H1 (cell line): ENCODE measurements around the gene CDK5R2. TPM values are rescaled to one million over a fixed set of nuclear protein-coding genes. Genes with fewer than 3 reads are reported as not detected.

Experiments
- CTCF ChIA-PET: fragments of 300-600 bp; sonication (Branson Sonifier 250); formaldehyde crosslinking; loops from one replicate; lab custom pipeline; 2021; ENCODE audit not compliant: partially characterized antibody; lab: Charles Lee
- POLR2A ChIA-PET: fragments of 300-600 bp; sonication (Branson Sonifier 250); formaldehyde crosslinking; loops from one replicate; lab custom pipeline; 2021; ENCODE audit warnings: inconsistent platforms; ENCODE audit not compliant: partially characterized antibody; lab: Charles Lee
- DNase-seq, 2 experiments: peaks; one replicate each; pipeline versions ENCODE4 v3.0.0 to v3.0.0-alpha.2; 2010 to 2022; ENCODE audit warnings: low spot score in 2 of 2, low read depth in 1 of 2, mixed read lengths in 1 of 2
- FAIRE-seq: peaks from 2 replicates; lab custom pipeline; 2011; peaks lifted over from hg19 to GRCh38; lab: Jason Lieb, UNC
- H2AFZ ChIP-seq: 2 replicates; pipeline ENCODE4 v1.8.1; 2012; ENCODE audit warnings: low read length, inconsistent platforms
- H2AK5ac ChIP-seq: 2 replicates; pipeline ENCODE4 v1.6.1; 2013; ENCODE audit warnings: low read depth, low read length
- H2BK120ac ChIP-seq: replicated peaks from 2 replicates; pipeline ENCODE3; 2013; ENCODE audit warnings: low read depth, low read length, inconsistent platforms
- H2BK12ac ChIP-seq: 2 replicates; pipeline ENCODE4 v1.6.1; 2013; ENCODE audit warnings: low read depth, low read length
- H2BK15ac ChIP-seq: 2 replicates; pipeline ENCODE4 v1.6.1; 2013; ENCODE audit warnings: low read length
- H2BK20ac ChIP-seq: 2 replicates; pipeline ENCODE4 v1.6.1; 2013; ENCODE audit warnings: low read length
- H2BK5ac ChIP-seq: 2 replicates; pipeline ENCODE4 v1.6.1; 2013; ENCODE audit warnings: low read depth, low read length
- H3K14ac ChIP-seq: 2 replicates; pipeline ENCODE4 v1.6.1; 2013; ENCODE audit warnings: inconsistent platforms; ENCODE audit not compliant: insufficient read length
- H3K18ac ChIP-seq: 2 replicates; pipeline ENCODE4 v1.6.1; 2013; ENCODE audit warnings: low read length; ENCODE audit errors: extremely low read depth
- H3K23ac ChIP-seq: 2 replicates; pipeline ENCODE4 v1.6.1; 2013; ENCODE audit warnings: inconsistent platforms; ENCODE audit not compliant: insufficient read length
- H3K23me2 ChIP-seq: 2 replicates; pipeline ENCODE4 v1.6.1; 2013; ENCODE audit warnings: low read depth, low read length
- H3K27ac ChIP-seq: 2 replicates; pipeline ENCODE4 v1.6.1; 2011; ENCODE audit warnings: low read depth, low read length, inconsistent platforms
- H3K27me3 ChIP-seq, 4 experiments: replicated peaks in 1 of 4; 1 replicate in 1 of 4; 2 replicates in 3 of 4; pipeline versions ENCODE4 v1.6.1 to v1.8.1; 2011 to 2013; ENCODE audit warnings: low read length in 3 of 4, mild to moderate bottlenecking in 3 of 4, inconsistent platforms in 2 of 4, mixed read lengths in 2 of 4, moderate library complexity in 1 of 4; ENCODE audit not compliant: control insufficient read depth in 3 of 4, insufficient read depth in 3 of 4; ENCODE audit errors: extremely low read depth in 1 of 4
- H3K36me3 ChIP-seq, 4 experiments: 2 replicates each; pipeline versions ENCODE4 v1.6.1 to v1.8.1; 2011 to 2013; ENCODE audit warnings: mild to moderate bottlenecking in 4 of 4, low read length in 3 of 4, moderate library complexity in 2 of 4, control low read depth in 1 of 4, inconsistent platforms in 1 of 4; ENCODE audit not compliant: insufficient read depth in 4 of 4, control insufficient read depth in 2 of 4
- H3K4ac ChIP-seq: replicated peaks from 2 replicates; pipeline ENCODE3; 2013; ENCODE audit warnings: low read length, low read depth, mixed read lengths, inconsistent platforms; ENCODE audit not compliant: insufficient read length
- H3K4me1 ChIP-seq, 4 experiments: replicated peaks in 1 of 4; 1 replicate in 1 of 4; 2 replicates in 3 of 4; pipeline versions ENCODE4 v1.6.1 to v1.8.1; 2011 to 2013; ENCODE audit warnings: low read length in 3 of 4, inconsistent platforms in 2 of 4, mixed read lengths in 1 of 4; ENCODE audit not compliant: insufficient read depth in 4 of 4, control insufficient read depth in 3 of 4
- H3K4me2 ChIP-seq, 2 experiments: 2 replicates each; pipeline versions ENCODE4 v1.6.1 to v1.8.1; 2011 to 2013; ENCODE audit warnings: low read depth in 2 of 2, low read length in 2 of 2, control low read depth in 1 of 2, inconsistent platforms in 1 of 2, mild to moderate bottlenecking in 1 of 2; ENCODE audit not compliant: insufficient read depth in 1 of 2
- H3K4me3 ChIP-seq, 4 experiments: fragments of 200-600, 300-600 bp in 1 of 4; sonication (generic), shearing (Covaris generic), sonication (Bioruptor Twin) in 1 of 4; 2 replicates each; pipeline versions ENCODE4 v1.5.1 to v1.8.1; 2011 to 2016; ENCODE audit warnings: low read length in 4 of 4, low read depth in 3 of 4, control low read depth in 2 of 4, inconsistent platforms in 2 of 4, mild to moderate bottlenecking in 2 of 4, mixed read lengths in 1 of 4, moderate library complexity in 1 of 4; ENCODE audit not compliant: insufficient read depth in 2 of 4; ENCODE audit errors: extremely low read depth in 1 of 4
- H3K56ac ChIP-seq: replicated peaks from 2 replicates; pipeline ENCODE3; 2013; ENCODE audit warnings: low read depth, mild to moderate bottlenecking, mixed read lengths, low read length, inconsistent platforms; ENCODE audit not compliant: insufficient read length
- H3K79me1 ChIP-seq: 2 replicates; pipeline ENCODE4 v1.6.1; 2013; ENCODE audit warnings: low read depth, low read length, control low read depth
- H3K79me2 ChIP-seq, 2 experiments: 2 replicates each; pipeline versions ENCODE4 v1.6.1 to v1.8.1; 2012 to 2013; ENCODE audit warnings: low read length in 2 of 2, mild to moderate bottlenecking in 2 of 2, inconsistent platforms in 1 of 2; ENCODE audit not compliant: insufficient read depth in 2 of 2, control insufficient read depth in 1 of 2
- H3K9ac ChIP-seq, 4 experiments: replicated peaks in 1 of 4; 1 replicate in 1 of 4; 2 replicates in 3 of 4; pipeline versions ENCODE4 v1.6.1 to v1.8.1; 2011 to 2013; ENCODE audit warnings: low read depth in 3 of 4, low read length in 3 of 4, control low read depth in 2 of 4, mild to moderate bottlenecking in 2 of 4, moderate library complexity in 2 of 4, inconsistent platforms in 1 of 4; ENCODE audit errors: extremely low read depth in 1 of 4
- H3K9me3 ChIP-seq, 2 experiments: 2 replicates each; pipeline versions ENCODE4 v1.6.1 to v1.8.1; 2012 to 2013; ENCODE audit warnings: mild to moderate bottlenecking in 2 of 2, moderate library complexity in 2 of 2, control low read depth in 1 of 2, inconsistent platforms in 1 of 2, low read depth in 1 of 2, low read length in 1 of 2, mixed read lengths in 1 of 2; ENCODE audit not compliant: insufficient read depth in 2 of 2
- H4K20me1 ChIP-seq, 2 experiments: replicated peaks in 1 of 2; 2 replicates each; pipeline versions ENCODE3 to v1.8.1; 2011 to 2013; ENCODE audit warnings: inconsistent platforms in 2 of 2, low read length in 2 of 2, mild to moderate bottlenecking in 1 of 2; ENCODE audit not compliant: insufficient read depth in 2 of 2, control insufficient read depth in 1 of 2
- H4K5ac ChIP-seq: 2 replicates; pipeline ENCODE4 v1.6.1; 2013; ENCODE audit warnings: low read length, low read depth, mixed read lengths, inconsistent platforms; ENCODE audit not compliant: insufficient read length
- H4K8ac ChIP-seq: 2 replicates; pipeline ENCODE4 v1.8.0; 2013; ENCODE audit warnings: mild to moderate bottlenecking, moderate library complexity, low read length, inconsistent platforms; ENCODE audit not compliant: insufficient read depth; ENCODE audit errors: extremely low read depth
- H4K91ac ChIP-seq: replicated peaks from 2 replicates; pipeline ENCODE3; 2013; ENCODE audit warnings: low read length, mixed read lengths, inconsistent platforms; ENCODE audit not compliant: insufficient read length
- CEBPB ChIP-seq: IDR thresholded peaks from 2 replicates; pipeline ENCODE4 v1.6.1; 2012; ENCODE audit warnings: low read depth, low read length
- EZH2 ChIP-seq: fragments of 200-600 bp; sonication (generic); IDR thresholded peaks from 2 replicates; pipeline ENCODE4 v1.7.1; 2012; ENCODE audit warnings: low read depth, mild to moderate bottlenecking, moderate library complexity, low read length, inconsistent platforms; ENCODE audit not compliant: severe bottlenecking
- TBP ChIP-seq: IDR thresholded peaks from 2 replicates; pipeline ENCODE4 v1.6.1; 2011; ENCODE audit warnings: low read depth, low read length, improper control_type of control experiment
- WGBS, 2 experiments: shearing (Covaris generic) in 1 of 2; methylation state at CpG; one replicate each; pipeline versions ENCODE4 v1.1.6 to v1.1.7; 2013 to 2015; ENCODE audit warnings: low lambda C conversion rate in 2 of 2, mixed read lengths in 2 of 2, inconsistent platforms in 1 of 2, low coverage in 1 of 2, missing lambda C conversion rate in 1 of 2; ENCODE audit not compliant: insufficient replicate concordance in 2 of 2, insufficient coverage in 1 of 2, insufficient read length in 1 of 2; ENCODE audit errors: extremely low coverage in 1 of 2, missing lambda C conversion rate in 1 of 2; 5-methylcytosine and 5-hydroxymethylcytosine counted together
- polyA plus RNA-seq, 7 experiments: library from polyadenylated mRNA; depleted of rRNA in 3 of 7; stranded (reverse) in 5 of 7; unstranded in 2 of 7; fragments of >200 nt in 5 of 7; fragments of 200-250 nt in 2 of 7; gene quantifications; 1 replicate in 5 of 7; 2 replicates in 1 of 7; 4 replicates in 1 of 7; pipeline versions ENCODE4 v1.2.1 to v1.2.3, GENCODE V29; 2011 to 2013; ENCODE audit warnings: missing spikeins in 2 of 7, mixed read lengths in 2 of 7
- total RNA-seq: library from RNA; stranded (reverse); fragmentation: NEBNext Ultra II Directional; extraction: Animal tissue kit (Norgen Biotek cat#: 25700); gene quantifications from 2 replicates; pipeline ENCODE4 v1.2.1, GENCODE V29; 2021

Gene CDK5R2
- total and polyA plus RNA-seq, 2 of the 8 experiments (the other 6 are each of a cell fraction or from before 2014, with no cell fraction given): 0.14 TPM; not detected in 1

DNA sequence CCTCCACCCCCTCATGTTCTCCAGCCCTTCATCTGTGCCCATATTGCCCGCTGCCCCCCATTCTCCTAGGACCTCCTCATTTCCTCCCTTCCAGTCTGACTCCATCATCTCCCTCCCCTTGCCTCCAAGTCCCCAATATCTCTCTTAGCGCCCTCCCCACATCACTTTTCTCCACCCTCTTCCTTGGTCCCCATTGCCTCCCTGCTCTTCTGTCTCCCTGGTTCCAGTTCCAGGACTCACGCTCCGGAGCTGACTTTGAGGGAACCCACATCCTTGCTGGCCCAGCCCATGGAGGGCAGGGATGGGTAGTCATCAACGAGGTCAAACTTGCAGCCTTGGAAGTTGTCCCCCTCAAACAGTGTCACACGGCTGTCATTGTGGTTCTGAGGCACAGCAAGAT is 31.1 kb downstream of the CDK5R2 start:
- Histone ChIP-seq H4K5ac (no peak overlapping the region), H3K79me1 (no peaks in the 10 kb centered on the region), H2BK15ac (no peak overlapping the region), H4K8ac (no peak overlapping the region), H2BK20ac (no peak overlapping the region), H3K56ac (no peak overlapping the region), H3K9ac (no peak overlapping the region), H3K14ac (no peak overlapping the region), H3K4me3 (no peak overlapping the region), H3K27me3 (peaks cover 99 to 100% (median 100%) of the 10 kb centered on the region in 4 experiments), H3K27ac (no peak overlapping the region), H2BK120ac (no peak overlapping the region), H3K23me2 (no peaks in the 10 kb centered on the region; the same call in 1 of the 2 replicates), H3K9me3 (no peaks in the 10 kb centered on the region), H3K23ac (no peak overlapping the region), H3K4me1 (peaks cover 0 to 17% (median 6%) of the 10 kb centered on the region in 4 experiments; a peak in 6 of 7 replicates), H3K4ac (no peak overlapping the region), H3K36me3 (peaks cover 0 to 6% (median 0%) of the 10 kb centered on the region in 4 experiments; a peak in 1 of 8 replicates), H2BK12ac (no peak overlapping the region), H2AK5ac (no peak overlapping the region), H4K91ac (no peak overlapping the region), H3K79me2 (no peaks in the 10 kb centered on the region), H3K4me2 (no peak overlapping the region), H3K18ac (no peak overlapping the region), H2BK5ac (no peak overlapping the region), H2AFZ (no peak overlapping the region), H4K20me1 (peaks cover 35 to 47% of the 10 kb centered on the region in 2 experiments)
- ChIA-PET CTCF (interaction anchor here (0.9 to 19.5 kb wide), 12 partner anchors 8 to 168 kb away, joined by 3 to 284 read pairs (median 4); partner anchors contain the start of gene FEV), POLR2A (interaction anchor here (1.0 to 1.3 kb wide), 3 partner anchors 8 to 31 kb away, joined by 3 to 4 read pairs (median 4); partner anchors contain the start of gene CDK5R2)
- no peak for FAIRE-seq
- 26% methylated on average over 6 of the region's 6 CpGs; no CpG with 5 or more reads in 1 of the 2 experiments for WGBS, 2 experiments
- TF ChIP-seq TBP (no peak), EZH2 (peak; percentile 3), CEBPB (no peak)
- no peak for DNase-seq
